ENCODE results near the gene CD101. TPM values are rescaled to one million over a fixed set of nuclear protein-coding genes. Genes with fewer than 3 reads are reported as not detected.

The CD101 gene
- total RNA-seq, 1 experiment from 2014 or later: 1.2 TPM

- peak within 1 kb of the TSS; percentile 86 for H3K4me2 ChIP-seq (ENCODE audit: low read length)
Observed at GRCh38 chr1:117059678-117060440, 58.3 kb downstream of the CD101 start, which contains the start of gene TTF2. Gene TTF2, plus strand, starts transcription at chr1:117060326. Its CDS starts 21 bp downstream, at chr1:117060347.

More at GRCh38 chr1:117059678-117060440, 58.3 kb downstream of the CD101 start, which contains the start of gene TTF2:
- H3K27ac ChIP-seq (ENCODE audit: low read depth, low read length): peak within 1 kb of the TSS; percentile 85
- DNase-seq (ENCODE audit: low read depth, low spot score) (peak; percentile 99), ATAC-seq (peak; percentile 96)
- peaks cover 49% of the 10 kb centered on the region for H3K79me2 ChIP-seq (ENCODE audit: insufficient read depth, low read length)
- no peaks in the 10 kb centered on the region for H4K20me1 ChIP-seq (ENCODE audit: insufficient read depth)
- H3K4me1 ChIP-seq (ENCODE audit: control insufficient read depth in 1 of 2, insufficient read depth in 2 of 2, low read length in 2 of 2): peaks cover 4 to 15% of the 10 kb centered on the region in 2 experiments; a peak in 3 of 4 replicates
- CTCF ChIA-PET: interaction anchor here (0.6 to 2.6 kb wide), 9 partner anchors 69 to 921 kb away, joined by 3 to 28 read pairs (median 6); no protein-coding TSS in a partner anchor
- POLR2A ChIA-PET: interaction anchor here (0.8 to 2.7 kb wide), 8 partner anchors 9 to 870 kb away, joined by 3 to 9 read pairs (median 3); partner anchors contain the start of genes GDAP2 and WDR3
- RAD21 ChIA-PET (ENCODE audit: low non-redundant PET in 1 of 2, low total read pairs in 2 of 2, uncharacterized antibody in 2 of 2, unreplicated experiment in 2 of 2): interaction anchor here (0.7 to 1.3 kb wide), 2 partner anchors 87 to 323 kb away, joined by 3 read pairs; no protein-coding TSS in a partner anchor
- peak; percentile 36 for TF ChIP-seq EGR1 (IDR thresholded peaks at IDR 0.05; ENCODE audit: low read depth)
- TF ChIP-seq POLR2AphosphoS5 (IDR thresholded peaks at IDR 0.05; ENCODE audit: low read depth, low read length): peak; percentile 63
- peak; percentile 62 for TF ChIP-seq POLR2A (IDR thresholded peaks at IDR 0.05; ENCODE audit: borderline replicate concordance, extremely low read depth, insufficient read depth, insufficient read length)
- TF ChIP-seq MAX (IDR thresholded peaks at IDR 0.05): peak; percentile 66
- TF ChIP-seq ELF1 (IDR thresholded peaks at IDR 0.05; ENCODE audit: borderline replicate concordance, low read depth): peak; percentile 75
- peak; percentile 13 for TF ChIP-seq TCF7L2 (IDR thresholded peaks at IDR 0.05; ENCODE audit: borderline replicate concordance, extremely low read depth, insufficient read depth, insufficient read length)
- TF ChIP-seq CTCF (IDR thresholded peaks at IDR 0.05 in 2 of 3, conservative IDR thresholded peaks at IDR 0.05 in 1 of 3; ENCODE audit: borderline replicate concordance in 1 of 3, insufficient read depth in 1 of 3, low read depth in 2 of 3, low read length in 2 of 3): no peak
- TF ChIP-seq ZFX (IDR thresholded peaks at IDR 0.05): peak; percentile 35; the same call in 1 of the 2 replicates
- TF ChIP-seq EZH2 (IDR thresholded peaks at IDR 0.05): no peak
- no peak for TF ChIP-seq JUND (IDR thresholded peaks at IDR 0.05)
- peak; percentile 97 for TF ChIP-seq SP1 (IDR thresholded peaks at IDR 0.05; ENCODE audit: low read depth)
- TF ChIP-seq SIN3A (IDR thresholded peaks at IDR 0.05; ENCODE audit: low read depth): peak; percentile 98
- BruUV-seq (replicated peaks): no TSS peak
- H3K36me3 ChIP-seq (ENCODE audit: control insufficient read depth in 1 of 2, insufficient read depth in 2 of 2, low read length in 2 of 2): peaks cover 0 to 4% of the 10 kb centered on the region in 2 experiments; a peak in 1 of 4 replicates
- H2AFZ ChIP-seq (ENCODE audit: low read depth, low read length, poor library complexity, severe bottlenecking): peak within 1 kb of the TSS; percentile 8
- H3K4me3 ChIP-seq (replicated peaks in 1 of 2; ENCODE audit: low read depth in 1 of 2, low read length in 2 of 2): peak within 1 kb of the TSS; percentile 90 to 95
- intact Hi-C loops (cut with micrococcal nuclease): loop anchor here (5.0 to 10.0 kb wide), 5 partner anchors 338 to 915 kb away; no protein-coding TSS in a partner anchor
- H3K9ac ChIP-seq (ENCODE audit: low read length): peak within 1 kb of the TSS; percentile 89
- H3K27me3 ChIP-seq (ENCODE audit: insufficient read depth, low read length): no peaks in the 10 kb centered on the region
- no peaks in the 10 kb centered on the region for H3K9me3 ChIP-seq (ENCODE audit: control insufficient read depth in 1 of 2, insufficient read depth in 1 of 2, low read depth in 1 of 2, low read length in 2 of 2)
- H3K9me2 ChIP-seq (ENCODE audit: insufficient read depth): no peaks in the 10 kb centered on the region
